IgD-negative memory B cell (primary cell): ENCODE data around the gene CLASP2. TPM values are rescaled to one million over a fixed set of nuclear protein-coding genes. Genes with fewer than 3 reads are reported as not detected.
"Not testable (repeated sequence)": the region's sequence is repeated elsewhere in the genome, so short reads cannot be mapped to it uniquely, and the experiment has no call there.

Experiments
- H3K27ac Mint-ChIP-seq, 3 donors: one replicate each; pipeline ENCODE4 v1.8.0; 2020 to 2022; ENCODE audit warnings: mild to moderate bottlenecking in 3 of 3, mixed read lengths in 3 of 3, moderate library complexity in 1 of 3
- H3K27me3 Mint-ChIP-seq: one replicate; pipeline ENCODE4 v1.8.0; 2021; ENCODE audit warnings: mixed read lengths
- H3K36me3 Mint-ChIP-seq: one replicate; pipeline ENCODE4 v1.8.0; 2020; ENCODE audit warnings: mild to moderate bottlenecking, mixed read lengths
- H3K4me1 Mint-ChIP-seq, 3 donors: one replicate each; pipeline ENCODE4 v1.8.0; 2020 to 2022; ENCODE audit warnings: mixed read lengths in 3 of 3, mild to moderate bottlenecking in 1 of 3
- H3K4me3 Mint-ChIP-seq, 4 donors: one replicate each; pipeline ENCODE4 v1.8.0; 2020 to 2022; ENCODE audit warnings: mild to moderate bottlenecking in 4 of 4, mixed read lengths in 4 of 4, moderate library complexity in 3 of 4
- H3K9me3 Mint-ChIP-seq, 3 donors: one replicate each; pipeline ENCODE4 v1.8.0; 2020 to 2021; ENCODE audit warnings: mixed read lengths in 3 of 3, mild to moderate bottlenecking in 1 of 3
- polyA plus RNA-seq: library from polyadenylated mRNA; unstranded; fragments of 300-500 nt; fragmentation: Illumina TruSeq; gene quantifications from one replicate; pipeline ENCODE4 v1.2.3, GENCODE V29; 2021

Gene CLASP2
- polyA plus RNA-seq, 1 donor from 2014 or later: 11.8 TPM

DNA sequence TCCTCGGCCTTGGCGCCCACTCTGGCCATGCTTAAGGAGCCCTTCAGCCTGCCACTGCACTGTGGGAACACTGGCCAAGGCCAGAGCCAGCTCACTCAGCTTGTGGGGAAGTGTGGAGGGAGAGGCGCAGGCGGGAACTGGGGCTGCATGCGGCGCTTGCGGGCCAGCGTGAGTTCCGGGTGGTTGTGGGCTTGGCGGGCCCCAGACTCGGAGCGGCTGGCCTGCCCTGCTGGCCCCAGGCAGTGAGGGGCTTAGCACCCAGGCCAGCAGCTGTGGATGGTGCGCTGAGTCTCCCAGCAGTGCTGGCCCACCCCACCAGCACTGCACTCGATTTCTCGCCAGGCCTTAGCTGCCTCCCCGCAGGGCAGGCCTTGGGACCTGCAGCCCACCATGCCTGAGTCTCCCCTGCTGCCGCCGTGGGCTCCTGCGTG, 264.7 kb downstream of the CLASP2 start:
- Mint-ChIP-seq H3K36me3 (no peaks in the 10 kb centered on the region), H3K9me3 (peaks cover 4 to 14% (median 6%) of the 10 kb centered on the region in 3 donors), H3K4me1 (peaks cover 0 to 2% (median 0%) of the 10 kb centered on the region in 3 donors), H3K4me3 (no peak overlapping the region), H3K27me3 (peaks cover 2% of the 10 kb centered on the region), H3K27ac (no peak overlapping the region)

DNA sequence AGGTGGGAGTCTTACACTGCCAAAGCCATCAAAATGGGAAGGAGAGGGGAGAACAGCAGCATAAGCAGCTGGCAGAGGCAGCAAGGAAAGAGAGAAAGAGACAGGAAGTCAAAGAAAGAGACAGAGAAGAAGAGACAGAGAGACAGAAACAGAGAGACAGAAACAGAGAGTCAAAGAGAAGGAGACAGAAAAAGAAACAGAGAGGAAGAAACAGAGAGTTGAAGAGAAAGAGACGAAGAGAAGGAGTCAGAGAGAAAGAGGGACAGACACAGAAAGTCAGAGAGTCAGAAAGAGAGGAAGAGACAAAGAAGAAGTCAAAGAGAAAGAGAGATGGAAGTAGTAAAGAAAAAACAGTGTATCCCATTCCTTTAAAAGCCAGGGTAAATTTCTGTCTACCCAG, 266.1 kb downstream of the CLASP2 start:
- H3K4me1 Mint-ChIP-seq, H3K4me3 Mint-ChIP-seq, H3K9me3 Mint-ChIP-seq, H3K27me3 Mint-ChIP-seq, H3K36me3 Mint-ChIP-seq: not testable (repeated sequence)
- peak overlapping the region in 1 of 3 donors; percentile 33 for H3K27ac Mint-ChIP-seq

DNA sequence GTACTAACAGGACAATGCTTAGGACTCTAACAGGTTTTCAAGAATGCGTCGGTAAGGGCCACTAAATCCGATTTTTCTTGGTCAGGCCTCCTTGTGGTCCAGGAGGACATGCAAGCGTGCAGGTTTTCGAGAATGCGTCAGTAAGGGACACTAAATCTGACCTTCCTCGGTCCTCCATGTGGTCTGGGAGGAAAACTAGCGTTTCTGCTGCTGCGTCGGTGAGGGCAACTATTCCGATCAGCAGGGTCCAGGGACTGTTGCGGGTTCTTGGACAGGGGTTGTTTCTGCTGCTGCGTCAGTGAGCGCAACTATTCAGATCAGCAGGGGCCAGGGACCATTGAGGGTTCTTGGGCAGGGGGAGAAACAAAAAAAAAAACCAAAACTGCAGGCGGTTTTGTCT, 270.1 kb downstream of the CLASP2 start:
- H3K9me3 Mint-ChIP-seq: peaks cover 0 to 1% (median 0%) of the 10 kb centered on the region in 3 donors
- H3K27ac Mint-ChIP-seq: peak overlapping the region in 1 of 3 donors; percentile 28
- H3K4me1 Mint-ChIP-seq: peaks cover 0 to 7% (median 2%) of the 10 kb centered on the region in 3 donors
- H3K4me3 Mint-ChIP-seq: no peak overlapping the region
- no peaks in the 10 kb centered on the region for H3K27me3 Mint-ChIP-seq
- no peaks in the 10 kb centered on the region for H3K36me3 Mint-ChIP-seq

DNA sequence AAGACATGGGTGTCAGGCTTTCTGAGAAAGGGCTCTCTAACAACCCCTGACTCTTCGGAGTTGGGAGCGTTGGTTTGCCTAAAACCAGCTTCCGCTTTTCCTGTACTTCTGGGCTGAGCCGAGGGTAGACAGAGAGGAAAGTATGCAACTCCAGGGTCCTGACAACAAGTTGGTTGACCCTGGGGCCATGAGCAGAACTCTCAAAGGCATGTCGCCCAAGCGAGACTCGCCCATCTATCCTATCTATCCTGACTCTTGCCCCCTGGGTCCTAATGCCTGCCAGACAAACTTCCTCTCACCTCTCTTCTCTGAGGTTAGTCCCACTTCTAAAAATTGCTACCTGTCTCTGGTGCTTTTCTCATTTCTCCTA, 270.8 kb downstream of the CLASP2 start:
- H3K36me3 Mint-ChIP-seq, H3K9me3 Mint-ChIP-seq, H3K27me3 Mint-ChIP-seq, H3K4me1 Mint-ChIP-seq, H3K27ac Mint-ChIP-seq: not testable (repeated sequence)
- H3K4me3 Mint-ChIP-seq: peak overlapping the region in 3 of 4 donors; percentile 24 to 86 (median 79)

Other genes starting within 250 kb of the CLASP2 start
- 128 TPM for gene PDCD6IP, start 80.4 kb upstream of the CLASP2 start, polyA plus RNA-seq